HFFc6 (cell line): ENCODE measurements around the gene POLE. TPM values are rescaled to one million over a fixed set of nuclear protein-coding genes. Genes with fewer than 3 reads are reported as not detected.

Experiments
- DNase-seq: peaks from one replicate; pipeline ENCODE4 v3.0.0-alpha.2; 2018
- H3K27ac Mint-ChIP-seq: 2 replicates; pipeline ENCODE4 v1.8.0; 2020; ENCODE audit warnings: mild to moderate bottlenecking, mixed read lengths
- H3K27me3 Mint-ChIP-seq: 2 replicates; pipeline ENCODE4 v1.8.0; 2021; ENCODE audit warnings: mild to moderate bottlenecking, moderate library complexity, mixed read lengths; ENCODE audit not compliant: insufficient read depth
- H3K36me3 Mint-ChIP-seq: 2 replicates; pipeline ENCODE4 v1.8.0; 2021; ENCODE audit warnings: low read depth, mixed read lengths
- H3K4me1 Mint-ChIP-seq: 2 replicates; pipeline ENCODE4 v1.8.0; 2020; ENCODE audit warnings: low read depth, mixed read lengths
- H3K4me3 Mint-ChIP-seq: 2 replicates; pipeline ENCODE4 v1.8.0; 2020; ENCODE audit warnings: mild to moderate bottlenecking, moderate library complexity, mixed read lengths
- H3K9me3 Mint-ChIP-seq: 2 replicates; pipeline ENCODE4 v1.8.0; 2020; ENCODE audit warnings: mild to moderate bottlenecking, mixed read lengths
- total RNA-seq, 6 experiments: library from RNA; stranded (reverse); fragmentation: NEBNext Ultra II Directional; extraction: Animal tissue kit (Norgen Biotek cat#: 25700); gene quantifications; 2 replicates in 1 of 6; 3 replicates in 5 of 6; pipeline ENCODE4 v1.2.3, GENCODE V29; 2021
- TF ChIP-seq, protein P1 (sequence below): fragments of 200-600 bp; sonication (generic); IDR thresholded peaks from 2 replicates; pipeline ENCODE4 v1.5.0; 2021; ENCODE audit warnings: antibody characterized with exemption, mild to moderate bottlenecking

Gene POLE
- total RNA-seq, 6 experiments from 2014 or later, result 19.4 to 35.5 (median 29.3) TPM

DNA sequence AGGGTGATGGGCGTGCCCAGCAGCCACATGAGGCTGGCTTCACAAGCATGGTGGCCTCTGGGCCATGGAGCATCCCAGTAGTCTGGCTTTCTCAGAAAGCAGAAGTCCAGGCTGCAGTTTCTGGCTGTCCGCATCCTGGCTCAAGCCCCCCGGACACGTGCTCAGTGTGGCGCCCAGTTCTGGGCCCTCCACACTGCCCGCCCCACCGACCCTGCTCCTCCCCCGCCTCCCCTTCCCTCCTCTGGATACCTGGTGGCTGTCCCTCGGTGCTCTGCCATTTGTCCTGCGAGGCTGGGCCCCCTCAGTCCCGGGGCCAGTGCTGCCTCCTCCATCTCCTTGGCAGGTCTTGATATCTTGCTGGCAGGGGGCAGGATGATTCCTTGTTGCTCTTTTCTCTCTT lies 108.3 kb downstream of the POLE start:
- Mint-ChIP-seq H3K36me3 (peaks cover 7% of the 10 kb centered on the region), H3K4me3 (no peak overlapping the region), H3K4me1 (no peaks in the 10 kb centered on the region), H3K27ac (no peak overlapping the region), H3K27me3 (peaks cover 1% of the 10 kb centered on the region; the same call in 1 of the 2 replicates), H3K9me3 (no peaks in the 10 kb centered on the region)
- no peak for DNase-seq
- TF ChIP-seq, protein P1, sequence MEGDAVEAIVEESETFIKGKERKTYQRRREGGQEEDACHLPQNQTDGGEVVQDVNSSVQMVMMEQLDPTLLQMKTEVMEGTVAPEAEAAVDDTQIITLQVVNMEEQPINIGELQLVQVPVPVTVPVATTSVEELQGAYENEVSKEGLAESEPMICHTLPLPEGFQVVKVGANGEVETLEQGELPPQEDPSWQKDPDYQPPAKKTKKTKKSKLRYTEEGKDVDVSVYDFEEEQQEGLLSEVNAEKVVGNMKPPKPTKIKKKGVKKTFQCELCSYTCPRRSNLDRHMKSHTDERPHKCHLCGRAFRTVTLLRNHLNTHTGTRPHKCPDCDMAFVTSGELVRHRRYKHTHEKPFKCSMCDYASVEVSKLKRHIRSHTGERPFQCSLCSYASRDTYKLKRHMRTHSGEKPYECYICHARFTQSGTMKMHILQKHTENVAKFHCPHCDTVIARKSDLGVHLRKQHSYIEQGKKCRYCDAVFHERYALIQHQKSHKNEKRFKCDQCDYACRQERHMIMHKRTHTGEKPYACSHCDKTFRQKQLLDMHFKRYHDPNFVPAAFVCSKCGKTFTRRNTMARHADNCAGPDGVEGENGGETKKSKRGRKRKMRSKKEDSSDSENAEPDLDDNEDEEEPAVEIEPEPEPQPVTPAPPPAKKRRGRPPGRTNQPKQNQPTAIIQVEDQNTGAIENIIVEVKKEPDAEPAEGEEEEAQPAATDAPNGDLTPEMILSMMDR, result no peak

DNA sequence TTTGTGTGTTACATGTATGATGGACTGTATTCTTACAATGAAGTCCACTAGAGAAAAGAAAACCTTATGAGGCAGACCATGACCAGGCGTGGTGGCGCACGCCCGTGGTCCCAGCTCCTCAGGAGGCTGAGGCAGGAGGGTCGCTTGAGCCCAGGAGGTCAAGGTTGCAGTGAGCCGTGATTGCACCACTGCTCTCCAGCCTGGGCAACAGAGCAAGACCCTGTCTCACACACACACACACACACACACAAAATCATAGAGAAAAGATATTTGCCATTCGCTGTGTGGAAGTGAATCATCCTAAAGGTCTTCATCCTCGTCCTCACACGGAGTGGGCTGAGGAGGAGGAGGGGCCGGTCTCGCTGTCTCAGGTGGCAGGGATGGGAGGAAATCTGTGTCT lies 109.0 kb downstream of the POLE start:
- Mint-ChIP-seq H3K27me3 (peaks cover 1% of the 10 kb centered on the region; the same call in 1 of the 2 replicates), H3K9me3 (no peaks in the 10 kb centered on the region), H3K27ac (no peak overlapping the region), H3K4me3 (no peak overlapping the region), H3K4me1 (no peaks in the 10 kb centered on the region), H3K36me3 (peaks cover 5% of the 10 kb centered on the region; the same call in 1 of the 2 replicates)
- TF ChIP-seq, protein P1, result no peak
- DNase-seq, result no peak

DNA sequence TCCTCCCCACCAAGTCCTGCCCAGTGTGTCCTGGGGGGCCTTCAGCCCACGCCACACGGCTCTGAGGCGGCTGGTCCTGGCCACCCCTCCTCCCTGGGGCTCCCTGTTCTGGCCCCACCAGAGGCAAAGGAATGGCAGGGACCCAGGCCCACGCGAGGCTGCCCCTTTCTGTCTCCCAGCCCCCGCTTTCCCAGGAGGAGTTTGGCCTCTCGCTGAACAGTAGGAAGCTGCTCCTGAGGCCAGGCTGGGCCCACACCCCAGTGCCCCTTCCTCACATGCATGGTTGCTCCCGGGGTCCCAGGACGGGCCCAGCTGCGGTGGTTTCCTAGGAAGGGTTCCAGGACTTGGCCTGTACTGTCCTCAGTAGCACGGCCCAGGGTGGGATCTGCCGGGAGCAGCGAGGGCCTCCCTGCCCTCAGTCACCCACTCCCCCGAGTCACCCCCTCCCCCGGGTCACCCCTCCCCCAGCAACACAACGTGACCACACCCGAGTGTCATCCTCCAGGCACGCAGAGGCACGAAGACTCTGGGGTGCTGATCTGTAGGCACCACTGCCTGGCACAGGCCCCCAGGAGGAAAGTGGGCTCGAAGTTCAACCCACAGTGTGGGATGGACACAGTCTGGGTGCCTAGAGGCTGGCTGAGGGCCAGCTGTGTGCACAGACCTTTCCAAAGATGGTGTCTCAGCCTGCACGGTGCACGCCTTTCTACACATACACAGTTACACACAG lies 109.8 kb downstream of the POLE start:
- Mint-ChIP-seq H3K4me3 (no peak overlapping the region), H3K27me3 (peaks cover 1% of the 10 kb centered on the region; the same call in 1 of the 2 replicates), H3K9me3 (no peaks in the 10 kb centered on the region), H3K4me1 (no peaks in the 10 kb centered on the region), H3K36me3 (peaks cover 5% of the 10 kb centered on the region; the same call in 1 of the 2 replicates), H3K27ac (no peak overlapping the region)
- TF ChIP-seq, protein P1, result no peak
- DNase-seq, result no peak

DNA sequence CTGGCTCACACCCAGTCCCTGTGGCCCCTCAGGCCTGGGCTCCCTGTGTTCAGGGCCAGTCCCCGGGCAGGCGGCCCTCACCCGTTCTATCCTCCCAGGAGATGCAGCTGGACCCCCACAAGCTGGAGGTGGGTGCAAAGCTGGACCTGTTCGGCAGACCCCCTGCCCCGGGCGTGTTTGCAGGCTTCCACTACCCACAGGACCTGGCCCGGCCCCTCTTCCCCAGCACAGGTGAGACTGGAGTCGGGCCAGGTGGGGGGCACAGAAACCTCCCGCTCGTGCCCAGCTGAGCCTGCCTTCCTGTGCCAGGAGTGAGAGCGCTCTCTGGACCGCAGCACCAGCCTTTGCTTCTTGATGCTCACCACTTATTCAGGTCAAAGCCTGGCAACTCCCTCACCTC lies 110.4 kb downstream of the POLE start:
- Mint-ChIP-seq H3K4me3 (no peak overlapping the region), H3K27ac (no peak overlapping the region), H3K27me3 (peaks cover 1% of the 10 kb centered on the region; the same call in 1 of the 2 replicates), H3K4me1 (no peaks in the 10 kb centered on the region), H3K36me3 (peaks cover 5% of the 10 kb centered on the region; the same call in 1 of the 2 replicates), H3K9me3 (no peaks in the 10 kb centered on the region)
- TF ChIP-seq, protein P1, result no peak
- no peak for DNase-seq

- Mint-ChIP-seq H3K27ac (no peak overlapping the region), H3K9me3 (no peaks in the 10 kb centered on the region), H3K4me3 (no peak overlapping the region), H3K36me3 (peaks cover 5% of the 10 kb centered on the region; the same call in 1 of the 2 replicates), H3K27me3 (peaks cover 1% of the 10 kb centered on the region; the same call in 1 of the 2 replicates), H3K4me1 (no peaks in the 10 kb centered on the region)
- DNase-seq, result no peak
- TF ChIP-seq, protein P1, result no peak
These were observed 111.5 kb downstream of the POLE start for GRCh38 chr12:132575661-132576060.
